Mesendoderm (in vitro differentiated cells): ENCODE data around the gene PNLIPRP1.

ENCODE experiments used
- DNase-seq: peaks from one replicate; pipeline ENCODE4 v3.0.0; 2013
- H2AK5ac ChIP-seq: 2 replicates; pipeline ENCODE4 v1.6.1; 2013; ENCODE audit warnings: low read length, inconsistent platforms
- H2BK120ac ChIP-seq: 2 replicates; pipeline ENCODE4 v1.6.1; 2013; ENCODE audit warnings: low read depth, mild to moderate bottlenecking, low read length, moderate library complexity, mixed read lengths
- H2BK15ac ChIP-seq: replicated peaks from 2 replicates; pipeline ENCODE4 v1.6.1; 2013; ENCODE audit warnings: low read depth, mild to moderate bottlenecking, moderate library complexity
- H2BK5ac ChIP-seq: 2 replicates; pipeline ENCODE4 v1.6.1; 2013; ENCODE audit warnings: low read length, inconsistent platforms
- H3K18ac ChIP-seq: 2 replicates; pipeline ENCODE4 v1.6.1; 2013; ENCODE audit warnings: mild to moderate bottlenecking, low read length, mixed read lengths
- H3K23ac ChIP-seq: one replicate; pipeline ENCODE4 v1.6.1; 2013; ENCODE audit warnings: low read length
- H3K27ac ChIP-seq: 2 replicates; pipeline ENCODE4 v1.5.1; 2013; ENCODE audit warnings: low read depth, mild to moderate bottlenecking, inconsistent platforms, low read length, moderate library complexity
- H3K27me3 ChIP-seq: 2 replicates; pipeline ENCODE4 v1.6.1; 2013; ENCODE audit warnings: low read length, control low read depth, mild to moderate bottlenecking, inconsistent platforms; ENCODE audit not compliant: insufficient read depth, poor library complexity
- H3K36me3 ChIP-seq: 2 replicates; pipeline ENCODE4 v1.6.1; 2013; ENCODE audit warnings: low read length, inconsistent platforms; ENCODE audit not compliant: control insufficient read depth, insufficient read depth
- H3K4ac ChIP-seq: one replicate; pipeline ENCODE4 v1.6.1; 2013; ENCODE audit warnings: low read depth, mild to moderate bottlenecking, low read length, moderate library complexity
- H3K4me1 ChIP-seq: 2 replicates; pipeline ENCODE4 v1.6.1; 2013; ENCODE audit warnings: low read depth, low read length, inconsistent platforms; ENCODE audit not compliant: control insufficient read depth
- H3K4me2 ChIP-seq: 2 replicates; pipeline ENCODE4 v1.6.1; 2013; ENCODE audit warnings: low read length
- H3K4me3 ChIP-seq: 2 replicates; pipeline ENCODE4 v1.5.1; 2013; ENCODE audit warnings: mild to moderate bottlenecking, low read length
- H3K56ac ChIP-seq: one replicate; pipeline ENCODE4 v1.6.1; 2013; ENCODE audit warnings: low read length
- H3K79me1 ChIP-seq: 2 replicates; pipeline ENCODE4 v1.6.1; 2013; ENCODE audit warnings: low read length, inconsistent platforms
- H3K79me2 ChIP-seq: 2 replicates; pipeline ENCODE4 v1.6.1; 2013; ENCODE audit warnings: mild to moderate bottlenecking, low read length; ENCODE audit not compliant: control insufficient read depth, insufficient read depth
- H3K9ac ChIP-seq: 2 replicates; pipeline ENCODE4 v1.6.1; 2013; ENCODE audit warnings: low read length, inconsistent platforms
- H4K5ac ChIP-seq: one replicate; pipeline ENCODE4 v1.6.1; 2013; ENCODE audit warnings: low read length
- H4K8ac ChIP-seq: one replicate; pipeline ENCODE4 v1.6.1; 2013; ENCODE audit warnings: low read depth, mild to moderate bottlenecking, control low read depth, low read length, moderate library complexity
- WGBS: extraction: QIAGEN DNeasy Blood & Tissue Kit; methylation state at CpG from one replicate; pipeline ENCODE4 v1.1.7; 2013; ENCODE audit warnings: low lambda C conversion rate, missing lambda C conversion rate; ENCODE audit not compliant: insufficient coverage; ENCODE audit errors: extremely low coverage; 5-methylcytosine and 5-hydroxymethylcytosine counted together

PNLIPRP1 gene

GRCh38 chr10:116606061-116606483 is 15.3 kb downstream of the PNLIPRP1 start:
- WGBS: no CpG with 5 or more reads among the region's 8 CpGs
- no peak overlapping the region for H4K8ac ChIP-seq
- no peaks in the 10 kb centered on the region for H3K4me1 ChIP-seq
- no peak overlapping the region for H4K5ac ChIP-seq
- no peak overlapping the region for H2BK5ac ChIP-seq
- H2BK15ac ChIP-seq: no peak overlapping the region
- H3K27me3 ChIP-seq: no peaks in the 10 kb centered on the region
- no peak overlapping the region for H3K4ac ChIP-seq
- no peaks in the 10 kb centered on the region for H3K79me2 ChIP-seq
- no peaks in the 10 kb centered on the region for H3K36me3 ChIP-seq
- no peak overlapping the region for H2AK5ac ChIP-seq
- no peak overlapping the region for H3K56ac ChIP-seq
- no peak for DNase-seq
- no peak overlapping the region for H3K4me3 ChIP-seq
- H3K18ac ChIP-seq: no peak overlapping the region
- no peak overlapping the region for H3K27ac ChIP-seq
- H3K9ac ChIP-seq: no peak overlapping the region
- H3K23ac ChIP-seq: no peak overlapping the region
- H3K4me2 ChIP-seq: no peak overlapping the region
- H2BK120ac ChIP-seq: no peak overlapping the region
- H3K79me1 ChIP-seq: no peaks in the 10 kb centered on the region

GRCh38 chr10:116607336-116607735 is 16.6 kb downstream of the PNLIPRP1 start:
- H3K9ac ChIP-seq: no peak overlapping the region
- no CpG with 5 or more reads among the region's 6 CpGs for WGBS
- no peak overlapping the region for H2BK15ac ChIP-seq
- no peak overlapping the region for H3K27ac ChIP-seq
- H3K27me3 ChIP-seq: no peaks in the 10 kb centered on the region
- H3K4me1 ChIP-seq: no peaks in the 10 kb centered on the region
- no peak overlapping the region for H2BK120ac ChIP-seq
- H2AK5ac ChIP-seq: no peak overlapping the region
- DNase-seq: no peak
- no peak overlapping the region for H3K4me3 ChIP-seq
- no peak overlapping the region for H3K56ac ChIP-seq
- no peak overlapping the region for H3K18ac ChIP-seq
- no peaks in the 10 kb centered on the region for H3K36me3 ChIP-seq
- H3K4me2 ChIP-seq: no peak overlapping the region
- H3K23ac ChIP-seq: no peak overlapping the region
- no peak overlapping the region for H4K5ac ChIP-seq
- no peak overlapping the region for H2BK5ac ChIP-seq
- H3K79me1 ChIP-seq: no peaks in the 10 kb centered on the region
- no peak overlapping the region for H4K8ac ChIP-seq
- no peak overlapping the region for H3K4ac ChIP-seq
- H3K79me2 ChIP-seq: no peaks in the 10 kb centered on the region

GRCh38 chr10:116608686-116609594 is 18.2 kb downstream of the PNLIPRP1 start:
- no peak overlapping the region for H3K23ac ChIP-seq
- no peak overlapping the region for H3K27ac ChIP-seq
- no peak overlapping the region for H2BK15ac ChIP-seq
- peak overlapping the region; percentile 51 for H3K9ac ChIP-seq
- DNase-seq: no peak
- no peaks in the 10 kb centered on the region for H3K36me3 ChIP-seq
- no peaks in the 10 kb centered on the region for H3K27me3 ChIP-seq
- peak overlapping the region; percentile 48 for H3K4me2 ChIP-seq
- H2BK5ac ChIP-seq: no peak overlapping the region
- no peak overlapping the region for H3K4ac ChIP-seq
- no peak overlapping the region for H4K5ac ChIP-seq
- H3K4me3 ChIP-seq: no peak overlapping the region
- no peaks in the 10 kb centered on the region for H3K79me1 ChIP-seq
- H3K79me2 ChIP-seq: no peaks in the 10 kb centered on the region
- H3K4me1 ChIP-seq: no peaks in the 10 kb centered on the region
- no peak overlapping the region for H2BK120ac ChIP-seq
- H3K18ac ChIP-seq: no peak overlapping the region
- no CpG with 5 or more reads among the region's 41 CpGs for WGBS
- no peak overlapping the region for H2AK5ac ChIP-seq
- no peak overlapping the region for H4K8ac ChIP-seq
- H3K56ac ChIP-seq: peak overlapping the region; percentile 56

GRCh38 chr10:116610443-116611152 is 19.8 kb downstream of the PNLIPRP1 start:
- H3K27ac ChIP-seq: no peak overlapping the region
- no peaks in the 10 kb centered on the region for H3K27me3 ChIP-seq
- no peaks in the 10 kb centered on the region for H3K79me1 ChIP-seq
- no peak overlapping the region for H4K5ac ChIP-seq
- no peak overlapping the region for H2AK5ac ChIP-seq
- no peak overlapping the region for H2BK120ac ChIP-seq
- no peak overlapping the region for H2BK15ac ChIP-seq
- no peak overlapping the region for H3K18ac ChIP-seq
- no peak for DNase-seq
- H3K4ac ChIP-seq: no peak overlapping the region
- no peaks in the 10 kb centered on the region for H3K4me1 ChIP-seq
- no peaks in the 10 kb centered on the region for H3K36me3 ChIP-seq
- WGBS: no CpG with 5 or more reads among the region's 13 CpGs
- no peak overlapping the region for H3K23ac ChIP-seq
- no peak overlapping the region for H3K9ac ChIP-seq
- no peaks in the 10 kb centered on the region for H3K79me2 ChIP-seq
- no peak overlapping the region for H4K8ac ChIP-seq
- no peak overlapping the region for H2BK5ac ChIP-seq
- no peak overlapping the region for H3K4me3 ChIP-seq
- no peak overlapping the region for H3K56ac ChIP-seq
- no peak overlapping the region for H3K4me2 ChIP-seq

GRCh38 chr10:116611153-116611545 is 20.4 kb downstream of the PNLIPRP1 start:
- Histone ChIP-seq H3K27me3 (no peaks in the 10 kb centered on the region), H3K36me3 (no peaks in the 10 kb centered on the region), H2BK120ac (no peak overlapping the region), H3K79me1 (no peaks in the 10 kb centered on the region), H2BK15ac (no peak overlapping the region), H4K8ac (no peak overlapping the region), H3K79me2 (no peaks in the 10 kb centered on the region), H4K5ac (no peak overlapping the region), H3K18ac (no peak overlapping the region), H3K27ac (no peak overlapping the region), H3K4me3 (no peak overlapping the region), H3K4me1 (no peaks in the 10 kb centered on the region), H2AK5ac (no peak overlapping the region), H2BK5ac (no peak overlapping the region), H3K9ac (no peak overlapping the region), H3K4ac (no peak overlapping the region), H3K56ac (no peak overlapping the region), H3K4me2 (no peak overlapping the region), H3K23ac (no peak overlapping the region)
- DNase-seq: no peak
- no CpG with 5 or more reads among the region's 3 CpGs for WGBS
